ENCODE results near the gene MED31. TPM values are rescaled to one million over a fixed set of nuclear protein-coding genes. Genes with fewer than 3 reads are reported as not detected.

Gene MED31
- total and polyA plus RNA-seq, 2 experiments from 2014 or later: 5.5 to 49.3 TPM

- no peak for TF ChIP-seq ETS1 (IDR thresholded peaks at IDR 0.05)
- no peak for TF ChIP-seq STAT1 (IDR thresholded peaks at IDR 0.05; ENCODE audit: unreplicated experiment)
- no peak for TF ChIP-seq EZH2 (IDR thresholded peaks at IDR 0.05; ENCODE audit: low read depth, unreplicated experiment)
- no peak for TF ChIP-seq ZNF462 (CRISPR knock-in tag; IDR thresholded peaks at IDR 0.05)
- TF ChIP-seq ZNF114 (CRISPR knock-in tag; IDR thresholded peaks at IDR 0.05): no peak
- TF ChIP-seq ZNF331 (CRISPR knock-in tag; IDR thresholded peaks at IDR 0.05; ENCODE audit: low read depth): no peak
- TF ChIP-seq NANOG (IDR thresholded peaks at IDR 0.05; ENCODE audit: borderline replicate concordance): no peak
Measured at GRCh38 chr17:6681176-6681575, 29.8 kb upstream of the MED31 start (continued).

- no peak overlapping the region for H3K27ac ChIP-seq (ENCODE audit: low read depth)
- no peaks in the 10 kb centered on the region for H3K36me3 Mint-ChIP-seq (ENCODE audit: low read depth)
- no peak overlapping the region for H3K4me3 Mint-ChIP-seq
- H3K9me2 ChIP-seq (ENCODE audit: insufficient read depth): no peaks in the 10 kb centered on the region
- H3F3A ChIP-seq (replicated peaks; ENCODE audit: low read depth): no peaks in the 10 kb centered on the region
- H3K36me3 ChIP-seq (ENCODE audit: insufficient read depth): no peaks in the 10 kb centered on the region
- no peaks in the 10 kb centered on the region; the same call in 1 of the 2 replicates for H3K4me1 ChIP-seq (ENCODE audit: insufficient read depth)
- H3K4me3 ChIP-seq: no peak overlapping the region
- H2AFZ ChIP-seq: no peak overlapping the region
- DNase-seq (ENCODE audit: low spot score): no peak
- ATAC-seq: no peak
- no peaks in the 10 kb centered on the region for H3K27me3 ChIP-seq (ENCODE audit: insufficient read depth)
- no peaks in the 10 kb centered on the region for H3K27me3 Mint-ChIP-seq (ENCODE audit: insufficient read depth, low read depth, poor library complexity)
- no peak overlapping the region for H3K4me2 ChIP-seq
- H3K9me3 Mint-ChIP-seq: no peaks in the 10 kb centered on the region; the same call in 2 of the 3 replicates
- peaks cover 2% of the 10 kb centered on the region; the same call in 1 of the 3 replicates for H3K4me1 Mint-ChIP-seq
- no peak overlapping the region for H3K27ac Mint-ChIP-seq
- no peaks in the 10 kb centered on the region for H3K79me2 ChIP-seq (replicated peaks; ENCODE audit: insufficient read depth)
- no peaks in the 10 kb centered on the region for H4K20me1 ChIP-seq (replicated peaks; ENCODE audit: insufficient read depth)
- TF ChIP-seq STAT1 (IDR thresholded peaks at IDR 0.05; ENCODE audit: unreplicated experiment) (no peak), CTCF (conservative IDR thresholded peaks at IDR 0.05; ENCODE audit: low read depth in 2 of 2) (no peak), NANOG (IDR thresholded peaks at IDR 0.05; ENCODE audit: borderline replicate concordance) (no peak), POLR2AphosphoS5 (IDR thresholded peaks at IDR 0.05; ENCODE audit: low read depth) (no peak)
Measured at GRCh38 chr17:6679241-6679640, 27.8 kb upstream of the MED31 start.
